CD4-positive, alpha-beta T cell treated with Interleukin-15 for 4 hours (primary cell): ENCODE measurements around the gene CIBAR2.

Experiments
- DNase-seq: peaks from one replicate; pipeline ENCODE4 v3.0.0-alpha.2; 2020; ENCODE audit warnings: low spot score

Gene CIBAR2

DNA sequence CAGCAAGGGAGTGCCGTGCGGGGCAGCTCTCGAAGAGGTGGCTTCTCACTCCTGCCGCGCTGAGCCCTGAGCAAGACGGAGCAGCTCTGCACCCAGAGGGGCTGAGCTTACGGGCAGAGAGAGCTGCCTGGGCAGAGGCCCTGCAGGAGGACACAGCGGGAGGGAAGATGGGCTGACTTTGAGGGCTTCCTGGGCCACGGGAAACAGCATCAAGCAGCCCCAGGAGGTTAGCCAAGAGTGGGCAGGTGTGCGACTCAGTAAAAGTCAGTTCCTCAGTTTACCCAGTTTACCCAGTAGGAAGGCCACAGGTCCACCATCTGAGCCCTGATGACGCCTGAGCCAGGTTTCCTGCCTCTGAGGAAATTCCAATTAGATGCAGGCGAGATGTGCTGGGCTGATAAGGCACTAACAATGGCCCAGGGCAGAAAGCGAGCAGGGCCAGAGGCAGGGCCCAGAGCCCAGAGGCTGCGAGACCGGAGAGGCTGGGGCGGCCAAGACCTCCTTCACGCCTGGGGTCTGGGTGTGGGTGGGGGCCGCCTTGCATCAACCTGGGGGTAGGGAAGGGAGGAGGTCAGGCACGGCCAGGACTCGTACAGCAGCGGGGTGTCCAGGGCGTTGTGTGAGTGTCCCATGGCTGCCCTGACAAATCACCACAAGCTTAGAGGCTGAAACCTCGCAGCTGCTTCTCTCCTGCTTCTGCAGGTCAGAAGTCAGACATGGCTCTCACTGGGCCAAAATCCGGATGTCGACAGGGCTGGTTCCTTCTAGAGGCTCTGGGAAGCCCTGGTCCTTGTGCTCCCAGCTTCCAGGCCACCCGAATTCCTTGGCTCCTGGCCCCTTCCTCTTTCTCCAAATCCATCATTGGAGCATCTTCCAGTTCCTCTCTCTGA lies 32.0 kb upstream of the CIBAR2 start:
- DNase-seq = no peak

DNA sequence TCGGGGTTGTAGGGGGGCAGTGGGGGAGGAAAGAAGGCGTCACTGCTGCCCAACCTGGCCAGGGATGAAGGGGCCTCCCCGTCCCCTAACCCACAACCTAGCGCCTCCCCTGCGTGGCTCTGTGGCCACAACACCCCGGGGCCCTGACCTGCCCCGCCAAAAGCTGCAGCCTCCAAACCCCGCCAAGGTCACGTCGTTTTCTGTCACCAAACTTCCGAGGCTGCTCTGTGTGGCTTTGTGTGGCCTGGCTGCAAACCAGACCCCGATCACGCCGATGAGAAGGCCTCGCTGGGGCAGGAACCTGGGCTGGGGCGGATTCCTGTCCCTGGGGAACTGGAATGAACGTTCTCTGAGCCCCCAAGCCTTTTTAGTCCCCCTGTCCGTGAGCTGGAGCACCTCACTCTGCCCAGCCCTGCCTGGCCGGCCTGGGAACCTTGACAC lies 30.5 kb upstream of the CIBAR2 start:
- no peak for DNase-seq

DNA sequence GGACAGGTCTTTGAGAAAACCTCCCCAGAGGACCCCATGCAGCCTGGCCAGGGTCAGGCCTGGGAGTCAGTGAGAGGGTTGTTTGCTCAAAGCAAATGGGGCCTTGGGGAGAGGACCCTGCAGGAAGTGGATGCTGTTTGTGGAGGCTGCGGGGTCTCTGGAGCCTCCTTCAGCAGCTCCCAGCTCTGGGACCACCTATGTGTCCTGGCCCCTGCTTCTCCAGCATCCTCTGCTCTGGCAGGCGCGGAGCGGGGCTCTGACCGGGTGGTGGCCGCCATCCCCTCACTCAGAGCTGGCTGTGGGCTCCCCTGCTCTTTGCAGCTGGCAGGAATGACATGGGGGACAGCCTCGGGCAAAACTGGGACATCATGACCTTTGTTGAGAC lies 29.8 kb upstream of the CIBAR2 start:
- DNase-seq = no peak

DNA sequence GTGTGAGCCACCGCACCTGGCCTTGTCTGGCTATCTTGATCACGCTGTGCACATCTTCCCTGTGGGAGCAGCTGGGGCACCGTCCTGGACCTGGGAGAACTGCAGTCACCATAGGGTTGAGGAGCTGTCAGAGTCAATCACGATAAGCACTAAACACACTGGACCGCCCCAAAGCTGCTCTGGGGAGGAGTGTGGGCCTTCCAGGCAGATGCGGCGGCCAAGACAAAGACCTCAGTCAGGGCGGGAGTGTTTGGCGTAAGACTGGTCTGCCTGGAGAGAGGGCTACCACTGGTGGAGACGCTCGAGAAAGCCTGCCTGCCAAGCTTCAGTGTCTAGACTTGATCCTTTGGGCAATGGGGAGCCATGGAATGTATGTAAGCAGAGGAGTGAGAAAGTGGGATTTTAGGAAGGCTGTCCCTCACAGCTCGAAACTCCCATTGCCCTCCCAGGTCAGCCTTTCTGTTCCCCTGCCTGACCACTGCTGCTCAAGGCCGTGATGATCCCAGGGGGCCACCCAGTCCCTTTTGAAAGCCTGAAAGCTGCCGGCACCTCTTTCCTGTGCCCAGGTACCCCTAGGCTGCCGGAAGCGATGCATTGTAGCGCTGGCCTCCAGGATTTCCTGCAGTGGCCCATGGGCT lies 29.3 kb upstream of the CIBAR2 start:
- DNase-seq = no peak

DNA sequence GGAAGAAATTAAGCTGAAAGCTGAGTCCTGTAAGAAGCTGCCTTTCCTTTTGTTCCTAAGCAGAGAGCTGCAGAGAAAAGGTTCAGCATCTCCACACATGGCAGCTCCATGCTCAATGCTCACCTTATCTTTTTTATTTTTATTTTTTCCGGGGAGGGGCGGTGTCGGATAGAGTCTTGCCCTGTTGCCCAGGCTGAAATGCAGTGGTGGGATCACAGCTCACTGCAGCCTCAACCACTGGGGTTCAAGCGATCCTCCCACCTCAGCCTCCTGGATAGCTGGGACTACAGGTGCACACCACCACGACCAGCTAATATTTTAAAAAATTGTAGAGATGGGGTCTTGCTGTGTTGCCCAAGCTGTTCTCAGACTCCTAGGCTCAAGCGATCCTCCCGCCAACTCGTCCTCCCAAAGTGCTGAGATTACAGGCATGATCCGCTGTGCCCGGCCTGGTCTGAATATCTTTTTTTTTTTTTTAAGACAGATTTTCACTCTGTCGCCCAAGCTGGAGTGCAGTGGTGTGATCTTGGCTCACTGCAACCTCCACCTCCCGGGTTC lies 28.3 kb upstream of the CIBAR2 start:
- no peak for DNase-seq

DNA sequence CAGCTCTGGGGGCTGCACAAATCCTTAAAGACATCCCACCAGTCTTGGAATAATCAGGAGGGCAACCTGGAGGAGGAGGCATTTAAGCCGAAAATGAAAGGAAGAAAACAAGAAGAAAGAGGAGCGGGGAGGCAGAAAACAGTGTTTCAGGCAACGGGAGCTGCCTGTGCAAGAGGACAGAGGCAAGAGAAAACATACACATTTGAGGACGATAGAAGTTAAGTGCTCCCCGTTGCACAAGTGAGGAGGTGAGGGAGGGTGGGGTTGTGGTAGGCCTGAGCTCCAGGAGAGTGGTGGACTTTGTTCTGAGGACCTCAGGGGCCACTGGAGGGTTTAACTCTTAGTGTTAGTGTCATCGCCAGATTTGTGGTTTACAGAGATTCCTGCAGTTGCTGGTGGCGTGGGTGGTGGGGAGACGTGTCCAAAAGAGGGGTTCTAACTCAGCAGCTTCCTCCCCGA lies 27.6 kb upstream of the CIBAR2 start:
- DNase-seq = no peak

DNA sequence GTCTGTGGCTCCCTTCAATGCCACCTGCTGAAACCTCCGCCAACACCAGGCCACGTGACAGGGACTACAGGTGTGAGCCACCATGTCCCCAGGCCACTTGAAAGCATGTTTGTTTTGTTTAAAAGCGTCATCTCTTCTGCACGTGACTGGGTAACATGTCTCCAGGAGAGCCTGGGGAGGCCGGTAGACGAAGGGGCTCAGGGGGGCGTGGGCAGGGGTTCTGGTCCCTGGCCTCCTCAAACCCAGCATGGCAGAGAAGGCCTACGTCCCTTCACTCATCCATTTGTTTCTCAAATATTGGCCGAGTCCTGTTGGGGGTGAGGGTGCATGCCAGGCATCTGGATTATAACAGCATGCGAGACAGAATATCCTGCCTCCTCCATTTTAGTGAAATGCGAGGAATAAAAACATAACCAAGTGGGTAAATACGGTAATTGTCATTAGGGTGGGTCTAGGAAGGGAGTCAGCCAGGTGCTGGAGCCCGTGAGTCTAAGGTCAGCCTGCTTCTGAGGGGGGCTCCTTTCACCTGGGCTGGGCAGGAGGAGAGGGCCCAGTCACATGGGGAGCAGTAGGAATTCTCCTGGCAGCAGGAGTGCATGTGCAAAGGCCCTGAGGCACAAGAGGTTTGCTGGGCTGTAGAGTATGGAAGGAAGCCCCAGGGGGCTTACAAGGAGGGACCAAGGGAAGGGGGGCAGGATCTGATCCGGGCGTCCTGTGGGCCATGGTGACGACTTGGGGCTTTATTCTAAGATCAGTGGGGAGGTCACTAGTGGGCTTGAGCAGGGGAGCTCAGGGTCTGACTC lies 26.8 kb upstream of the CIBAR2 start:
- DNase-seq = no peak

DNA sequence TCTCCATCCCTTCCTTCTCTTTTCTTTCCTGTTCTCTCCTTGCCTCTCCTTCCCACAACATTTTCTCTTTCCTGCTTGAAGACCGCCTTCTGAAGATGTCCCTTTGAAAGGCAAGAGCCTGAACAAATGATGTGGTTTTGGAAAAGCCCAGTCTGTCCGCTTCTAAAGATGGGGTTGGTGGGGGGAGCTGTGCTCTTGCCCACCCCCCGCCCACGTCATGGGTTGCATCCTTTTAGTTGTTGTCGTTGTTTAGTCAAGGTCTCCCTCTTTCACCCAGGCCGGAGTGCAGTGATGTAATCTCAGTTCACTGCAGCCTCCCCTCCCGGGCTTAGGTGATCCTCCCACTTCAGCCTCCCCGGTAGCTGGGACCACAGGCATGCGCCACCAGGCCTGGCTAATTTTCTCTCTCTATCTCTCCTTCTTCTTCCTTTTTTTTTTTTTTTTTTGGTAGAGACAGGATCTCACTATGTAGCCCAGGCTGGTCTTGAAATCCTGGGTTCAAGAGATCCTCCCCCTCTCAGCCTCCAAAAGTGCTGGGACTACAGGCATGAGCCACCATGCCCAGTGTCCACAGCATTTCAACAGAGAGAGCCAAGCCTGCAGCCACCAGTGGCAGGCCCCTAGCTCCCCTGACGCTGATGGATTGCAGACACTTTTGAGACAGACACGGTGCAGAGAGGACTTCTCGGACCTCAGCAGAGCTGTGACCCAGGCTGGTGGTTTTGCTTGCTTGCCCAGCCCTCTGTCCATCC lies 26.0 kb upstream of the CIBAR2 start:
- DNase-seq = no peak

DNA sequence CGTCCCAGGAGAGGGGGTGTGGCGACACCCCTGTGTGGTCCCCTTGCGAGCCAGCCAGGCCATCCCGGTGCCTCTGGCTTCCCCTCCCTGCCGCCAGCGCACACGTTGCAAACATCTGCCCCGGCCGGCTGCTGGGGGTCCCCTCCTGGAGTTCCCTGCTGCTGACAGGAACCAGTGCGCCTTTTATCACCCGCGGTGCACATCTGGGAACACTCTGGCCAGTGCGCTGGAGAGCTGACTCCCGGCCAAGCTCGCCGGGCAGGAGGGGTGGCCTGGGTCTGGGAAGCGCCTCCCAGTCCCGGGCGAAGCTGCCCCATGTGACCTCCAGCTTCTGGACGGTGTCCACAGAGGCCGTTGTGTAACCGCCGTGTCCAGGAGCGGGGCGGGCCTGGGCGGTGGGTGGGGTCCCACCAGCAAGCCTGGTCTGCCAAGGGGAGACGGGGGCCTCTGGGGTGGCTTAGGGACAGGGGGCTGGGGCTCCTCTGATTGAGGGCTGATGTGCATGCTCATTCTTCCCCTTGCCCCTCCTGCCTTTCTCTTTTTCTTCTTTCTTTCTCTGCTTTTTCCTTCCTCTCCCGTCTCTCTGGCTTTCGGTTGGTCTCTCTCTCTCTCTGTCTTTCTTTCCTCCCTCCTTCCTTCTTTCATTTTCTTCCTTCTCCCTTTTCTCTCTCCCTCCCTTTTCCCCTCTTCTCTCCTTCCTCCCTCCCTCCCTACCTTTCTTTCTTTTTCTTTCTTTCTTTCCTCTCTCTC lies 25.2 kb upstream of the CIBAR2 start:
- DNase-seq = no peak

DNA sequence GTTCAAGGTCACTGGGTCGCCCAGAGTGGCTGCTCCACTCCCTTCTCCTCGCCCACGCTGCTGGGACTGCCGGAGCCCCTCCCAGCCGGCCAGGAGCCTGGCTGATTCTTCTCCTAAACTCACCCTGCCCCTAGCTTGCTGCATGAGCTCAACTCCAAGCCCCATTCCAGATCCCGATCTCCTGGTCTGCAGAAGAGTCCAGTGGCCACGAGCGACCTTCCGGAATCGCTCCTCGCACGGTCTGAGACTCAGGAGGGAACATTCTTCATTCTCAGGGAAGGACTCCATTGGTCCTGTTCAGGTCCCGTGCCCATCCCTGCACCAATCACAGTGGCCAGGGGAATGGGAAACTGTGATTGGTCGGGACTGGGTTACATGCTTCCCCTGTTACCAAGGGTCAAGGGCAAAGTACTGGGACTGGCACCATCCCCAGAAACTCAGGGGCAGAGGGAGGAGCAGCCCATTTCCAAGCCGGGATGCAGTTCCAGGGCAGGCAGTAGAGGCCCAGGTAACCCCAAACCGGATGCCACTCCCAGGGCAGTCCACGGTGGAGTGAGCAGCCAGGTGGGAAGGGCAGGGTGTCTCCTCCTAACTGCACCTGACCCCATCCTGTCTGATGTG lies 24.5 kb upstream of the CIBAR2 start:
- no peak for DNase-seq

DNA sequence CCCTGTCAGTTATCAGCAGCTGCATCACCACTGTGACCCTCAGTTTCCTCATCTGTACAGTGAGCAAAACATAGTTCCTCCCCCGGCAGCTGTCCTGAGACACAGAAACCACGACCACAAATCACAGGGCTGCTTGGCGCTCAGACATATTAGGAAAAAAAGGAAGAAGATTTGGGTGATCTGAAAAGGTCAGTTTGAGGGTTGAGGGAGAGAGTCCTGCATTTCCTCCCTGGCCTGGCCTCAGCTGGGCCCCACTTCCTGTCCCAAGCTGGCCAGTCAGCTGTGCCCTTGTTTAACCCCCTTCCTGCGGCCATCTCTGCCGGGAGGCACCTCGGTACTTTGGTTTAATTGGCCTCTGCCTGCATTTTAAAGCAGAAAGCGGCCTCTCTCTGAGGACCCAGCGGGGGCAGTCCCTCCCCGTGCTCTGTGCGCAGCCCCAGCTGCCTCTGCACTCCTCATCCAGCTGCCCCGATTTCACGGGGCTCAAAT lies 24.0 kb upstream of the CIBAR2 start:
- no peak for DNase-seq

DNA sequence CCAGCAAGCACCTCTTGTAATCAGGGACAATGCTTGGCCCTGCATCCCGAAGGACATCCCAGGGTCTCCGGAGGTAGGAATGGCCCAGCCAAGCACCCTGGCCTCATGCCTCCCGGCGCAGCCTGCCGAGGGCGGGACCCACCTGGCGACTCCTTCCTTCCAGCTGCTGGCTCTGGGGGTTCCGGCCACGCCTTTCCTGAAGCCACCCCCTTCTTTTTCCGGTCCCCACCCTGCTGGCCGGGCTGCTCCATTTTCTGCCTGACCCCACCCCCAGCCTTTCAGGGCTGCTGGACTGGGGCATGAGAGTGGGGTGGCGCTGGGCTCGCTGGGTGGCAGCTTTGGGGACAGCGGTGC lies 22.5 kb upstream of the CIBAR2 start:
- DNase-seq = no peak

DNA sequence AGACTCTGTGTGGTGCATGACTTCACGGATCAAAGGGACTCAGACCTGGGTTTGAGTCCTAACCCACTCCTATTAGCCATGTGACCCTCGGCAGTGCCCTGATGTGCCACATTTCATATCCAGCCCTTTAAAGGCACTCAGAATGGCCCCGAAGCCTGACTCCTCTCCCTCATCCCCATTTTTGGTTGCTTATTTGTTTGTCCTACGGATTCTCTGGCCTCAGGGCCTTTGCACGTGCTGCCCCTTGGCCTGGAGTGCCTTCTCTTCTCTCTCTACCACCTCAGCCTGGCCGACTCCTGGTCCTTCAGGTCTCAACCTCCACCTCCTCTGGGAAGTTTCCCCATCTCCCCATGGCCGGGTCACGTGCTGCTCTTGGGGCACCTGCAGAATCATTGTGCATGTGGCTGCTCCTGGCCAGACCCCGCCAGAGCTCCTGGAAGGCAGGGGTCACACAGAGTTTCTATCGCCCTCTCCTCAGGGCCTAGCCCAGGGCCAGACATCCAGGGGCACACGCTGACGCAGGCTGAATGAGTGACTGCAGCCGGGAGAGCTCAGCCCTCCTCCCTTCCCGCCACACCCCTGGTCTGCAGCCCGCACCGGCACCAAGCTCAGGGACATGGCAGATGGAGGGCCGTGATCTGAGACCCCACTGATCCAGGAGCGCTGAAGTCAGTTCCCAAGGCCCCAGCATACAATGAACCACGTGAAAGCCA lies 22.0 kb upstream of the CIBAR2 start:
- no peak for DNase-seq

DNA sequence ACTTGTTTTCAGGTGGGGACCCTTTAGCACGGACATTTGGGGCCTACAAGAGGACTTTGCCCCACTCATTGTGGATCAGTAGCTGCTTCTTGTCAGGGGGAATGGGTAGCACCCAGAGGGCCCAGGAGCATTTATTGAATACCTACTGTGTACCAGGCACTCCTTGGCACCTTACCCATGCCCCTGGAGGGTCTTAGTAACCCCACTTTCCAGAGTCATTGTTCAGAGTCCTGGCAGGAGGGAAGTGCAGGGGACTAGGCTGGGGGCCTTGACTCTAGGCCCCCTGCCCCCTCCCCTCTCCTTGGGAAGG lies 21.0 kb upstream of the CIBAR2 start:
- no peak for DNase-seq

DNA sequence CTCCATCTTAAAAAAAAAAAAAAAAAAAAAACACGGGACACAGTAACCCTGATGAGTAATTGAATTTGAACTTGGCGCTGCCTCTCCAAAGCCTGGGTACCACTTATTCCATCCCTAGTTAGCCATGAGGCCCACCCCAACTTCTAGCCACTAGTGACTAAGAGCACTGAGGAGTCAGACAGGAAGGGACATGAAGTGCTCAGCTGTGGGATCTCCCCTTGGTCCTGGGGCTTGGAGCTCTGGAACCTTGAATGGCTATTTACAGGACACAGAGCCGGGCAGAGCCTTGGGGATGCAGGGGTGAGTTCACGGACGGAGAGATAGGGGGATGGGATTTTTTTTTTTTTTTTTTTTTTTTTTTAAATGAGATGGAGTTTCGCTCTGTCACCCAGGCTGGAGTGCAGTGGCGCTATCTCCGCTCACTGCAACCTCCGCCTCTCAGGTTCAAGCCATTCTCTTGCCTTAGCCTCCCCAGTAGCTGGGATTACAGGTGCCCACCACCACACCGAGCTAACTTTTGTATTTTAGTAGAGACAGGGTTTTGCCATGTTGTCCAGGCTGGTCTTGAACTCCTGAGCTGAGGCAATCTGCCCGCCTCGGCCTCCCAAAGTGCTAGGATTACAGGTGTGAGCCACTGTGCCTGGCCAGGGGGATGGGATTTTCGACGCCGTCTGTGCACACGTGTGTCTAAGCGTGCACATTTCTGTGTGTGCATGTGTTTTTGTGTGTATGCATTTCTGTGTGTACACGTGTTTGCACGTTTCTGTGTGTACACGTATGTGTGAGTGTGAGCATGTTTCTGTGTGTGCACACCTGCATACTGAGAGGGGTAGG lies 20.4 kb upstream of the CIBAR2 start:
- DNase-seq = no peak

DNA sequence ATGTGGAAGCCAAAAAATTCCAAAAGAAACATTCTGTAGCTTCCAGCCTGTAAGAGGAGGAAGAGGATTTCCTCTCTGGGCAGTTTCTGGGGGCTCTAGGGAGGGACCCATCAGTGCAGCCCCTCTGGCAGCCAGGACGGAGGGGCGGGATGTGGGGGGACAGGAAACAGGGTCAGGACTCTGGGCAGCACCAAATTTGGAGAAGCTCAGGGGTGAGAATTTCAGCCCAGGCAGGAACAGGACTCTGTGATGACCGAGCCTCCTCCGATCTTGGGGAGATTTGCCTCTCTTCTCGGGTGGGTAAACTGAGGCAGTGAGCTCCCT lies 18.4 kb upstream of the CIBAR2 start:
- DNase-seq = no peak

DNA sequence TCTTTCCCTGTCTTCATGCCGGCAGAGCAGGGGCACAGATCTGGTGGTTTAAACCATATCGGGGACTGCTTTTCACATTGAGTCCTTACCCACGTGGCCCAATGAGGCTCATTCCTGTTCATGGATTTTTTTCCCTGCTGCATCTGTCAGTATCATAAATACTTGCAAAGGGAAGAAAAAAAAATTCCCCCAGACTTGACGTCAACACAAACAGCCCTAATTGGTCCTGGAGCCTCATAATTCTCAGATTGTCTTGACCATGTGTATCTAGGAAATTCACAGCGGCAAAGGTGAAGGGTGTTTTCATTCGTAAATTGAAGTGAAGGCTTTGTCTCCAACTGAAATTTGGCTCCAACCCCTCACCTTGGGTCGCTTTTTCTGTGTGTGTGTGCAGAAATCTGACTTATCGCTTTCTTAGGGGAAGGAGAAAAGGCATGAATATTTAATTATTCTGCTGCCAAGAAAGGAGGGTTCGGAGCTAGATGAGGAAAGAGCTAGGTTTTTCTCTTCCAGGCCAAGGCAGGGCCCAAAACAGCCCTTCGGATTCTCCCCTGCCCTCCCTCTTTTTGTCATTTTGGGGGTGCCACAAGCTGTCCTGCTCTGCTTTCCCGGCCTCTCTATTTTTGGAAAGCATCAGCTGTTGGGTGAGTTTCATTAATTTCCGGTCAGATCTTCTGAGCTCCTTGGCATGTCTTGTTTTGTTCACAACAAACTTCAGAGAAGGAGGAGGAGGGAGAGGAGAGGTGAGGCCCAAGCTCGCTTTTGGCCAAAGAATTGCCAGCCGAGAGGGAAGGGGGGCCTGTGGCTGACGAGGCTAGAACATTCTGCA lies 17.8 kb upstream of the CIBAR2 start:
- no peak for DNase-seq
